Stimulated activated CD4-positive, alpha-beta T cell treated with anti-CD3 and anti-CD28 coated beads, Interleukin-2, amount 100 ng/mL, for 24 hours (primary cell): ENCODE results near the gene KMT2E.

Source experiments
- DNase-seq, 2 donors: peaks; one replicate each; pipeline ENCODE4 v3.0.0-alpha.2; 2020

KMT2E gene

GRCh38 chr7:105131890-105132289 lies 117.9 kb downstream of the KMT2E start:
- DNase-seq: no peak

DNA sequence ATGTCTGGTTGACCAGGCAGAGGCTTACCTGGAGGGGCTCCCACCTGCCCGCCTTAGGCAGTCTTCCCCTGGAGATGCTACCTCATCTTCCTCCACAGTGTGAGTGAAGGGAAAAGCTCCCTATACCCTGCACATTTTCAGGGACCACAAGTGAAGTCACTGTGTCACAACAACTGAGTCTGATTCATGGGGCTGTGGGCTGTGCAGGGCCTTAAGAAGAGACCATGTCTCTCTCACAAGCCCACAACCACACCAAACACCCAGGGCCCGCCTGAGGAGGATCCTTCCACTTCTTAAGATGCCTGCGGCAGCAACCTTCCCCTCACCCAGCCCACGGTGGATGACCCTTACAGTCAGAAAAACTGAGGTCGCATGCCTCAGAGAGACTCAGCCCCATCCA lies 118.3 kb downstream of the KMT2E start:
- DNase-seq: no peak

GRCh38 chr7:105132835-105133234 lies 118.8 kb downstream of the KMT2E start:
- no peak for DNase-seq

- DNase-seq: no peak
Observed at GRCh38 chr7:105133358-105133757, 119.4 kb downstream of the KMT2E start.

- DNase-seq: no peak
Observed at GRCh38 chr7:105133986-105134655, 120.1 kb downstream of the KMT2E start.

GRCh38 chr7:105136221-105136620 lies 122.2 kb downstream of the KMT2E start:
- DNase-seq: no peak

GRCh38 chr7:105137898-105138297 lies 123.9 kb downstream of the KMT2E start:
- DNase-seq: no peak

GRCh38 chr7:105139381-105139780 lies 125.4 kb downstream of the KMT2E start:
- DNase-seq: no peak

DNA sequence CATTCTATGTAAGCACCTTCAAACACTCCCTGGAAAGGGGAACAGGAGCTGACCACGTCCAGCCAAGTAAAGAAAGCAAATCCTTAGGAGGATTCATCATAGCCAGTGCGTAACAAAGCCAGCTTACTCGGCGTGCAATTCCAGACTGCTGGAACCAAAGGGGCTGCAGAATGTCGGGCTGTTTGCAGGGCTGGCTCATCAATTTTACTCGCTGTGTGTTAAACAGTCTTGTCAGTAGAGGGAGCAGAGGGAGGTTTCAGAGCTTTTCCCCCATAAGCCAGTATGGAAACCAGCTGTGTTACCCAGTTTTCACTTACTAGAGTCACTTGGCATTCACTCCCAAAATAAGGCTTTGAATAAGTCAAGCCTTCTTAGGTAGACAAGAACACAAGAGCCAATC lies 127.1 kb downstream of the KMT2E start:
- DNase-seq: no peak

DNA sequence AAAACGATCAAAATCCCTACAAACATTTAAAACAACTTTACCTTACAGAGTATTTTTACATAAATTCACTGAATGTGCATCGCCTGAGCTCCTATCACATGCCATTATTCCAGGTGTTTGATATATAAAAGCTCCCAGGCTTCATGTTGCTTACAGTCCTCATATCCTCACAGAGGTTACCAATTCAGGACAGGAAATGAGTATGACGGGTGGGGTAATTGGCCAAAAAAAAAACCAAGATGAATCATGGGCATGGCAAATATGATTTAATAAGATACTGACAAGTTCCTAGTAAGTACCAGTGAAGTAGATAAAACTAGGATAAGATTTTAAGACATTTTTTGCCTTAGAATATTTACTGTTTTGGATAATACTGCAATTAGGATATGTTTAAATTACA lies 135.8 kb downstream of the KMT2E start:
- DNase-seq: no peak

DNA sequence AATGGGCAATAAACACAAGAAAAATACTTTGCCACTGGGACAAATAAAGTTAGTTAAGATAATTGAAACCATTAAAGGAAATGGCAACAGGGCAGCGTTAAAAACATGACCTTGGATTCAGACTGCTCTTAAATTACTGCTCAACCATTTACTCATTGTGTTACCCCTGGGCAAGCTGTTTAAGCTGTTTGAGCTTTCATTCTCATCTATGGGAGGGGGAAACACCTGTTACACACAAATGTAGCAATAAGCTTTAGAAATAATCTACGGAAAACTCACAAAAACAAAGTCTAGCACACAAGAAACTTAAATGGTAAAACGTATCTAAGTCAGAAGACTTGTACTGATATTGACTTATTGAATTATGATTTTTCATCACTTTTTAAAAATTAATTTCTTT lies 137.1 kb downstream of the KMT2E start:
- no peak for DNase-seq

DNA sequence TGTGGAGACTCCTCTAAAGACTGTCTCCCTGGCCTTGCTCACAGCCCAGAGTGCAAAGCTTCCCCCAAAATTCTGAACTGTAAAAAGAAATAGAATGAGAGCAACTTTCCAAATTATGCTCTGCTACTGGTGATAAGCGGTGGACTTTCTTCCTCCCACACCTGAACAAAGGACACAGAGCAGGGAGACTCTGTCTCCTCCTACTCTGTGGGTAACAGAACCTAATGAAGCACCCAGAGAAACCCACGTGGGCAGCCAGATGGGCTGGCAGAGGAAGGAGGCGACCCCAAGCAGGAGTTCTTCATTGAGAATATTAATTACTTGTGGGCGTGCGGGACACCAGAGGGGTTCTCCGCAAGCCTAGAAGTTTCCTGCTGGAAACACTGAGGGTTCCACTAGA lies 139.5 kb downstream of the KMT2E start:
- no peak for DNase-seq

GRCh38 chr7:105154084-105154483 lies 140.1 kb downstream of the KMT2E start:
- DNase-seq: no peak

GRCh38 chr7:105156731-105157130 lies 142.7 kb downstream of the KMT2E start:
- no peak for DNase-seq

GRCh38 chr7:105157278-105157677 lies 143.3 kb downstream of the KMT2E start:
- no peak for DNase-seq

DNA sequence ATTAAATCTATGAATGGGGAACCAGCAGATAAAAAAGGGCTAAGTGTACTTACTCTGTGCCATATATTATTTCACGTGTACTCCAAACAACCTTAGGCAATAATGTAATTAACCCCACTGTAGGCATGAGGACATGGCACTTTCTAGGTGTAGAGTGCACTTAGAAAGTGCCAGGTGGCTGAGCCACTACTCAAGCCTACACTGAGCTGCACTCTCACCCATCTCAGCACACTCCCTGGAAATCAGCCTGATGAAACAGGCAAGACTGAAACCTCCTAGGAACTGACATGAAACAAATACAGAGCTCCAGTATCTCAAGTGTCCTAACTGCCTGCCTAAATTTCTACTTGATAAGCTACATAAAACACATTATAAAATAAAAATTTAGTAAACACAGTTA lies 147.4 kb downstream of the KMT2E start:
- no peak for DNase-seq
